Measurements from ENCODE around the gene GCC1. TPM values are rescaled to one million over a fixed set of nuclear protein-coding genes. Genes with fewer than 3 reads are reported as not detected.

GCC1 gene
- total RNA-seq, 4 donors from 2014 or later, result 15.0 to 19.5 (median 15.8) TPM

GRCh38 chr7:127619681-127620405 is 34.4 kb upstream of the GCC1 start:
- TF ChIP-seq, protein P1, sequence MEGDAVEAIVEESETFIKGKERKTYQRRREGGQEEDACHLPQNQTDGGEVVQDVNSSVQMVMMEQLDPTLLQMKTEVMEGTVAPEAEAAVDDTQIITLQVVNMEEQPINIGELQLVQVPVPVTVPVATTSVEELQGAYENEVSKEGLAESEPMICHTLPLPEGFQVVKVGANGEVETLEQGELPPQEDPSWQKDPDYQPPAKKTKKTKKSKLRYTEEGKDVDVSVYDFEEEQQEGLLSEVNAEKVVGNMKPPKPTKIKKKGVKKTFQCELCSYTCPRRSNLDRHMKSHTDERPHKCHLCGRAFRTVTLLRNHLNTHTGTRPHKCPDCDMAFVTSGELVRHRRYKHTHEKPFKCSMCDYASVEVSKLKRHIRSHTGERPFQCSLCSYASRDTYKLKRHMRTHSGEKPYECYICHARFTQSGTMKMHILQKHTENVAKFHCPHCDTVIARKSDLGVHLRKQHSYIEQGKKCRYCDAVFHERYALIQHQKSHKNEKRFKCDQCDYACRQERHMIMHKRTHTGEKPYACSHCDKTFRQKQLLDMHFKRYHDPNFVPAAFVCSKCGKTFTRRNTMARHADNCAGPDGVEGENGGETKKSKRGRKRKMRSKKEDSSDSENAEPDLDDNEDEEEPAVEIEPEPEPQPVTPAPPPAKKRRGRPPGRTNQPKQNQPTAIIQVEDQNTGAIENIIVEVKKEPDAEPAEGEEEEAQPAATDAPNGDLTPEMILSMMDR (IDR thresholded peaks at IDR 0.05), result no peak
- ATAC-seq (ENCODE audit: low FRiP score) (no peak), DNase-seq (ENCODE audit: low spot score) (no peak)

- ATAC-seq (ENCODE audit: low FRiP score), result no peak
- TF ChIP-seq, protein P1 (IDR thresholded peaks at IDR 0.05), result no peak
- no peak for DNase-seq (ENCODE audit: low spot score)
Measured at GRCh38 chr7:127618775-127619174, 33.4 kb upstream of the GCC1 start.

GRCh38 chr7:127618042-127618441 is 32.6 kb upstream of the GCC1 start, which contains the start of gene PAX4:
Gene PAX4, minus strand, starts transcription at chr7:127618142. Its CDS starts 2,214 bp downstream, at chr7:127615928.
- no peak for ATAC-seq (ENCODE audit: low FRiP score)

DNA sequence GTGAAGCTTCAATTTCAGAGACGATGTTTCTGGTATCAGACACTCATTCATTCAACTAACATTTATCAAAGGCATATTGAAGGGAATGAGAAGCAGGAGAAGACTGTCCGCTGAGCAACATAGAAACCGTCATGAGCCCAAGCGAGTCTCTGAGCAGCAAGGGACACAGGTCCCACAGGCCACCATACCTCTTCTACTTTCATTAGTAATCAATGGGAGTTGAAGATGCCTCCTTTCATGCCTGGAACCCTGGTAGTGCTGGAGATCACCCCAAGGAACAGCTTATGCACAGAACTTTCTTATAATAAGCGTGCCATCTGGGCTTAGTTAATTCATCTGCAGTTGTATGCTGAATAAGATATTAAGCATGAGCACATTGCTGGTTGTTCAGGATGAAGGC is 31.3 kb upstream of the GCC1 start:
- no peak for DNase-seq (ENCODE audit: low spot score)
- TF ChIP-seq, protein P1 (IDR thresholded peaks at IDR 0.05), result no peak
- no peak for ATAC-seq (ENCODE audit: low FRiP score)

More at GRCh38 chr7:127618042-127618441, 32.6 kb upstream of the GCC1 start, which contains the start of gene PAX4:
- TF ChIP-seq, protein P1 (IDR thresholded peaks at IDR 0.05), result no peak
- no peak for DNase-seq (ENCODE audit: low spot score)

DNA sequence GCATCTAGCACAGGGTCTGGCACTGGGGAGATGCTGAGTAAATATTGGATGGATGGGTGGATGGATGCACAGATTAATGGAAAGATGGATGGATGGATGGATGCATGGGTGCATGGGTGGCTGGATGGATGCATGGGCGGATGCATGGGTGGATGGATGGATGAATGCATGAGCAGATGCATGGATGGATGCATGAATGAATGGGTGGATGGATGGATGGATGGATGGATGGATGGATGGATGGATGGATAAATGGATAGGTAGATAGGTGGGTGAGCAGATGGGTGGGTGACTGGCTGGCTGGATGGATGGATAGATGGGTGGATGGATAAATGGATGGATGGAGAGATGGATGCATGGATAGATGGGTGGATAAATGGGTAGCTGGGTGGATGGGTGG is 26.9 kb upstream of the GCC1 start:
- ATAC-seq (ENCODE audit: low FRiP score) (no peak), DNase-seq (ENCODE audit: low spot score) (no peak)
- TF ChIP-seq, protein P1 (IDR thresholded peaks at IDR 0.05), result no peak

DNA sequence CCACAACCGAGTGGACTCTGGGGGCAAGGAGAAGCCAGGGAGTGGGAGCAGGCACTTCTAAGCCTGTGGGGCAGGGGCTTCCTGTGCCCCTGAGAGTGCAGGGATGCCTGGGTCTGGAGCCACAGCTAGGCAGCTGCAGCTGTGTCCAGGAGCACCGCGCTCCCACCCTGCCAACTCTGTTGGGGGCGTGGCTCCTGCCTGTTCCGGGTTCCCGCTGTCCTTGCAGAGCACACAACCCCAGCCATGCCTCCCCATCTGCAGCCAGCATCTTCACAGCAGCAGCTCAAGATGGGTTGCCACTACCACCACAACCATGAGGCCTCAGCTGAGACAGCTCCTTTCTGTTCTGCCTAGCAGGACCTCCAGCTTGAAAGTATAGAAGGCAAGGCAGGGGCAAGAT is 23.9 kb upstream of the GCC1 start:
- no peak for ATAC-seq (ENCODE audit: low FRiP score)
- no peak for DNase-seq (ENCODE audit: low spot score)
- TF ChIP-seq, protein P1 (IDR thresholded peaks at IDR 0.05), result no peak

DNA sequence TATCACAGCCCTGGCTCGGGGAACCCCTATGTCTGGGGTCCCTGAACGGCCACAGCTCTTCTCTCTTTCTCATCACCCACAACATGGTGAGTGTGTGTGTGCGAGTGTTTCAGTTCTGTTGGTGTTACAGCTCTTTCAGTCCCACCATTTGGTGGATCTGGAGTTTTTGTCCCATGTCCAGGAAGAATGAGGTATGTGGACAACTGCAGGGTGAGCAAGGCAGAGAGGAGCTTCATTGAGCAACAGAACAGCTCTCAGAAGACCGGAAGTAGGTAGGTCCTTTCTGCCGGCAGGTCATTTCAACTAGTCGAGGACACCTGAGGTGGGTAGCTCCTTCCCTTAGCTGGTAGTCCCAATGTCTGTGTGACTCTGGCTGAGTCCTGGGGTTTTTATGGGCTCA is 23.1 kb upstream of the GCC1 start:
- ATAC-seq (ENCODE audit: low FRiP score) (no peak), DNase-seq (ENCODE audit: low spot score) (no peak)
- TF ChIP-seq, protein P1 (IDR thresholded peaks at IDR 0.05), result no peak
